Activated naive CD4-positive, alpha-beta T cell (primary cell): ENCODE results near the gene TAF10.

ENCODE experiments used
- DNase-seq, 4 experiments: peaks; one replicate each; lab custom pipeline; 2025; lab: John Stamatoyannopoulos, UW

The TAF10 gene

GRCh38 chr11:6608726-6609501 lies 3.1 kb downstream of the TAF10 start:
- DNase-seq = no peak

GRCh38 chr11:6608011-6608410 lies 4.0 kb downstream of the TAF10 start:
- no peak for DNase-seq

GRCh38 chr11:6607190-6607795 lies 4.7 kb downstream of the TAF10 start:
- no peak for DNase-seq

- peak in 2 of 4 experiments; percentile 8 to 12 for DNase-seq
Measured at GRCh38 chr11:6606471-6607189, 5.4 kb downstream of the TAF10 start.

- no peak for DNase-seq
Measured at GRCh38 chr11:6604790-6605189, 7.2 kb downstream of the TAF10 start.

GRCh38 chr11:6604081-6604626 lies 7.9 kb downstream of the TAF10 start:
- DNase-seq = peak in 2 of 4 experiments; percentile 19 to 30

GRCh38 chr11:6603287-6604080 lies 8.5 kb downstream of the TAF10 start, which contains the start of the genes ILK and RRP8:
ILK (plus strand) TSS chr11:6603774; CDS start chr11:6604272, 498 bp downstream.
RRP8 (minus strand) TSS chr11:6603616; CDS start chr11:6603502, 114 bp downstream.
- peak; percentile 55 to 77 (median 64) for DNase-seq

GRCh38 chr11:6602096-6602940 lies 9.7 kb downstream of the TAF10 start:
- no peak for DNase-seq

- DNase-seq = no peak
Measured at GRCh38 chr11:6601041-6601461, 11.0 kb downstream of the TAF10 start.

GRCh38 chr11:6599881-6600390 lies 12.1 kb downstream of the TAF10 start:
- DNase-seq = no peak

- no peak for DNase-seq
Measured at GRCh38 chr11:6599449-6599848, 12.6 kb downstream of the TAF10 start.

- DNase-seq = no peak
Measured at GRCh38 chr11:6598555-6598954, 13.5 kb downstream of the TAF10 start.

- DNase-seq = no peak
Measured at GRCh38 chr11:6596239-6596877, 15.7 kb downstream of the TAF10 start.

- no peak for DNase-seq
Measured at GRCh38 chr11:6594142-6594768, 17.8 kb downstream of the TAF10 start.

GRCh38 chr11:6588018-6588417 lies 24.0 kb downstream of the TAF10 start:
- no peak for DNase-seq

GRCh38 chr11:6587360-6587953 lies 24.6 kb downstream of the TAF10 start:
- no peak for DNase-seq

- no peak for DNase-seq
Measured at GRCh38 chr11:6586434-6587359, 25.3 kb downstream of the TAF10 start.

GRCh38 chr11:6584528-6584927 lies 27.5 kb downstream of the TAF10 start:
- no peak for DNase-seq
